ENCODE data around the gene PTCH2.

Gene PTCH2

GRCh38 chr1:44775078-44775929 is 67.7 kb downstream of the PTCH2 start, which contains the start of gene RPS8:
Gene RPS8 (plus strand): TSS chr1:44775540. CDS start chr1:44775597, 57 bp downstream.
- Histone ChIP-seq H3K79me2 (ENCODE audit: control insufficient read depth, low read length) (peaks cover 54% of the 10 kb centered on the region), H3F3A (ENCODE audit: control insufficient read depth, insufficient read depth) (peaks cover 53% of the 10 kb centered on the region)

More at GRCh38 chr1:44775078-44775929, 67.7 kb downstream of the PTCH2 start, which contains the start of gene RPS8:
- TF ChIP-seq EZH2phosphoT487 (IDR thresholded peaks at IDR 0.05; ENCODE audit: borderline replicate concordance, low read length), result no peak
- no peak for TF ChIP-seq CTCF (IDR thresholded peaks at IDR 0.05; ENCODE audit: low read depth, low read length, poor library complexity, severe bottlenecking)
- peaks cover 12% of the 10 kb centered on the region for H4K20me1 ChIP-seq (ENCODE audit: control insufficient read depth, insufficient read depth, low read depth, low read length)
- no peaks in the 10 kb centered on the region for H3K9me2 ChIP-seq (replicated peaks; ENCODE audit: control insufficient read depth, low read length)
- peak within 1 kb of the TSS; percentile 99 for H3K4me3 ChIP-seq (ENCODE audit: low read length)
- H3K27me3 ChIP-seq (ENCODE audit: control insufficient read depth, low read length), result no peaks in the 10 kb centered on the region
- peaks cover 54% of the 10 kb centered on the region for H3K36me3 ChIP-seq (ENCODE audit: control insufficient read depth, low read length)
- peaks cover 30% of the 10 kb centered on the region for H3K4me1 ChIP-seq (ENCODE audit: control insufficient read depth, low read length)
- H3K4me2 ChIP-seq (ENCODE audit: low read length), result peak within 1 kb of the TSS; percentile 74
- H3K27ac ChIP-seq (ENCODE audit: low read depth, low read length), result peak within 1 kb of the TSS; percentile 78
- H3K9me3 ChIP-seq (ENCODE audit: control insufficient read depth, insufficient read depth, low read length), result no peaks in the 10 kb centered on the region

Data from DOHH2 (cell line).